Activated CD8-positive, alpha-beta memory T cell treated with anti-CD3 and anti-CD28 coated beads for 36 hours (primary cell): ENCODE results near the gene STK16. TPM values are rescaled to one million over a fixed set of nuclear protein-coding genes. Genes with fewer than 3 reads are reported as not detected.

ENCODE experiments used
- CTCF ChIA-PET: fragments of 350-600 bp; sonication (Branson Sonifier 250); formaldehyde crosslinking; loops from one replicate; lab custom pipeline; 2021; ENCODE audit warnings: antibody characterized with exemption; lab: Charles Lee
- POLR2A ChIA-PET: fragments of 350-600 bp; sonication (Branson Sonifier 250); formaldehyde crosslinking; loops from one replicate; lab custom pipeline; 2021; ENCODE audit warnings: antibody characterized with exemption; lab: Charles Lee
- total RNA-seq, 2 experiments: library from RNA; stranded (reverse); gene quantifications; one replicate each; pipeline ENCODE4 v1.2.3, GENCODE V29; 2021

Gene STK16
- total RNA-seq, 2 experiments from 2014 or later, result 34.4 to 35.8 TPM

DNA sequence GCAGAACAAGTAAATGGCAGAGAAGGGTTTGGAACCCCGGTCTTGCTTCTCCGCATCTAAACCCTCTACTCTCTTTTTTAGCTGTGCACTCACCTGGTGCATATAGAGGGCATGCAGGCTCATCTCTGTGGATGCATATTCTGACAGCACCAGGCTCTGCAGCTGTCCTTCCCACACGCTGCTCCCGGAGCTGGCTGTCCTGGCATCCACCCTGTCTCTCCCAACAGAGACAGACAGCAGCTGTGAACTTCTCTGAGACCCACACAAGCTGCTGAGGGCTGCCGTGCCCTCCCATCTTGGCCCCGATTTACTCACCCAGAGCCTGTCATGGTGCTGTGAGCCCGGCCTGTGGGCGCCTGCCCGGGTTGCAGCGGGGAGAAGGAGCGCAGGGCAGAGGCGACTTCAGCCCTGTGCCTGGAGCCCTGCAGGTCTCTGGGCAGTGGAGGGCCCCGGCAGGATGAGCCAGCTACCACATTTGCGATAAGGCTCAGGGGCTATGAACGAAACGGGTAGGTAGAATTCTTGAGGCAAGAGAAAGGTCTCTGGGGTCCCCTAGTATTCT lies 23.2 kb upstream of the STK16 start:
- POLR2A ChIA-PET, result interaction anchor here (1.1 to 1.4 kb wide), 2 partner anchors 16 to 27 kb away, joined by 4 to 5 read pairs; partner anchors contain the start of gene ZFAND2B
- CTCF ChIA-PET, result interaction anchor here (0.7 kb wide), 1 partner anchor 10 kb away, joined by 3 read pairs; no protein-coding TSS in a partner anchor

DNA sequence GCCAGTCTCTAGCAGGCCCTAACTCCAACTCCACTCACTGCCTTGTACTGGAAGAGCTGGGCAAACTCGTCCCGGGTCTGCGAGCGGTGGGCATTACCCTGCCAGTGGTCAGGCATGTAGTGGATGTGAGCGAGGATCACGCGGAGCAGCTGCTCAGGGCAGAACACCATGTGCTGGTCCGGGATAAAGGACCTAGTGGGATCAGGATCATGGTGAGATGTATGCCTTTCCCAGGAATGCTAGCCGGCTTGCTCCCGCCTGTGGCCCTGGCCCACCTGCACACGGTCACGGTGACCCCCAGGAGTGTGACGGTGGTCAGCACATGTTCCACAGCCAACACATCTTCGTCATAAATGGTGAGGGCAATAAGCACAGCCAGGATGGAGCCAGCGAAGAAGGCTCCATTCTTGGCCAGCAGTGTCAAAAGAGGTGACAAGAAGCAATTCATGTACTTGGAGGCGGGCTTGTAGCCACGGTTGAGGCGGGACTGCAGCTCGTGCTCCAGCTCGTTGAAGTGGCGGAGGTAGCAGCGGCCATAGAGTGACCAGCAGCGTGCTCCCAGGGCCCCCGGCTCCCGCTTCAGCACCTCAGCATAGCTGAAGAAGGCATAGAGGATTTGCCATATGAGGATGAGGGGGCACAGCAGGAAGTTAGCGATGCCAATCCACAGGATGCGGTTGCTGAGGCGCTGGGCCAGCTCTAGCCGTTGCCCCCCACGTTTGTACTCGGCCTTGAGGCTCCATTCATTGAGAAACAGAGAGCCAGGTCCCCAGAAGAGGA lies 21.3 kb upstream of the STK16 start:
- POLR2A ChIA-PET, result no interaction called here
- CTCF ChIA-PET, result interaction anchor here (0.6 kb wide), 1 partner anchor 47 kb away, joined by 3 read pairs; the partner anchor contains the start of gene CNPPD1

DNA sequence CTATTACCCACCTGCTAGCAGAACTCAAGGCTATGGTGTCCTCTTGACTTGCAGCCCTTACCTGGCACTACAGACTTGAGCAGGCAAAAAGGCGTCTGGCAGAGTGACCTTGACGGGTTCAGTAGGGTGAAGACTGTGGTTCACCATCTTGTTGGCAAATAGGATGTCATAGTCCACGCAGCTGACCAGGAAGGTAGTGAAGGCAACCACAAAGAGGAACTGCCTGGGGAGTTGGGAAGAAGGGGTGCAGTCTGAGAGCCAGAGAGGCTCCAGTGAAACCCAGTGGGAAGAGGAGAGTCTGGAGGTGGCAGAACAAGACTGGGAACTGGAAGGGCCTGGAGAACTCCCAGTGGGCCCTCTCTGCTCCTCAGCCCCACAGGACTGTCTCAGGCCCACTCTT lies 19.9 kb upstream of the STK16 start:
- POLR2A ChIA-PET, result no interaction called here
- CTCF ChIA-PET, result no interaction called here

DNA sequence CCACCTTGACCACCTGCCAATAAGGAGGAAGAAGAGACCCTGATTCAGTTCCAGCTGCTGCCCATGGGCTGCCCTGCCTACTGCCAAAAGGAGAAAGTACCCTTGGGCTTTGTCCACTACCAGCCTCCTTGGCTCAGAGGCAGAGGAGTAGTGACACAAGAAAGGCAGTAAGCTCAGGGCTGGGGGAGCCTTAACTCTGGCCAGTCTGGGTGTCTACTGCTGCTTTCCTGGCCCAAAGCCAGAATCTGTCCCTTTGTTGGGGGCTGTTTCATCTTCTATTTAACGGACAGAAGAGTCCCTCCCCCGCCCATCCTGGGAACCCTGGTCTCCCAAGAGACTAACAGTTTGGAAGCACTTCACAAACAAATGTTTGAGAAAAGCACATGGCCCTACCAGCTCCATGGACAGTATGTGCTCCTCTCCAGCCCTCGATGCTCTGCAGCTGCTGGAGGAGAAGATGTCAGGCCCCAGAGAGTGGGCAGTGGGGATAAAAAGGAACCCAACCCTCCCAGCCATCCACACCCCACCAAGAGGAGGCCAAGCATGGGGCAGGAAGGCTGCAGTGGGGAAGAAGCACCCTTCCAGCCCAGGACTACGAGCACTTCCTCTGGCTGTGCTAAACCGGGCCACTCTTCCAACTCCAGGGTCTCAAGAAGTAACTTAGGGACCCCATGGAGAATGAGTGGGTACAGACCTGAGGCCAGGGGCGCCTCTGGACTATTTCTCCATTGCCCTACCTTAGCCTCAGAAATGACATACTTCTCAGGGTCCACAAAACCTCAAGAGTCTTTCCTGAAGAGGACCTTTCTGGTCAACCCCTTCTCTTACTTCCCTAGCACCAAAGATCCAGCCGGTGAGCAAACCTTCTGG lies 17.0 kb upstream of the STK16 start:
- POLR2A ChIA-PET, result interaction anchor here (0.7 to 2.7 kb wide), 14 partner anchors 10 to 68 kb away, joined by 3 to 38 read pairs (median 6); partner anchors contain the start of genes ABCB6, DNAJB2, GLB1L and NHEJ1
- CTCF ChIA-PET, result interaction anchor here (0.9 to 2.5 kb wide), 8 partner anchors 9 to 69 kb away, joined by 3 to 9 read pairs (median 5); partner anchors contain the start of genes ABCB6, GLB1L and STK16

DNA sequence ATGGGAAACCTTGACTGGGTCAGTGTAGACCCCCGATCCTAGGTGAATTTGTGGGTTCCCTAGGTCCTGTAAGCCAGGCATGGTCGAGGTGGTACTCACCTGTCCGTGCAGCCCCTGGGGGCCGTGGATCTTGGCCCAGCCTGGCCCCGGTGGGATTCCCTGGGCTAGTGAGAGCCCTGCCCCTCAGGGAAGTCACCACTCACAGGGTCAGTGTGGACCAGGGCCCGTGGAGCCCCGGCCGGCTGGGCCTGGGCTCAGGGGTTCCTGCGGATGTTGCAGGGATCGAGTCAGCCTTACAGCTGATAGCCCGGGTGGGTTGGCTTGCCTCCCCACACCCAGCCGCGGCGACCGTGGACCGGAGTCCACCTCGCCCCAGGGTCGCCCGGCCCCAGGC lies 16.4 kb upstream of the STK16 start:
- CTCF ChIA-PET, result interaction anchor here (1.0 to 1.4 kb wide), 5 partner anchors 9 to 59 kb away, joined by 3 to 6 read pairs (median 5); partner anchors contain the start of genes ABCB6, GLB1L, SLC23A3 and STK16
- POLR2A ChIA-PET, result interaction anchor here (0.7 to 2.7 kb wide), 12 partner anchors 10 to 69 kb away, joined by 3 to 38 read pairs (median 8); partner anchors contain the start of genes ABCB6, DNAJB2, GLB1L and NHEJ1

DNA sequence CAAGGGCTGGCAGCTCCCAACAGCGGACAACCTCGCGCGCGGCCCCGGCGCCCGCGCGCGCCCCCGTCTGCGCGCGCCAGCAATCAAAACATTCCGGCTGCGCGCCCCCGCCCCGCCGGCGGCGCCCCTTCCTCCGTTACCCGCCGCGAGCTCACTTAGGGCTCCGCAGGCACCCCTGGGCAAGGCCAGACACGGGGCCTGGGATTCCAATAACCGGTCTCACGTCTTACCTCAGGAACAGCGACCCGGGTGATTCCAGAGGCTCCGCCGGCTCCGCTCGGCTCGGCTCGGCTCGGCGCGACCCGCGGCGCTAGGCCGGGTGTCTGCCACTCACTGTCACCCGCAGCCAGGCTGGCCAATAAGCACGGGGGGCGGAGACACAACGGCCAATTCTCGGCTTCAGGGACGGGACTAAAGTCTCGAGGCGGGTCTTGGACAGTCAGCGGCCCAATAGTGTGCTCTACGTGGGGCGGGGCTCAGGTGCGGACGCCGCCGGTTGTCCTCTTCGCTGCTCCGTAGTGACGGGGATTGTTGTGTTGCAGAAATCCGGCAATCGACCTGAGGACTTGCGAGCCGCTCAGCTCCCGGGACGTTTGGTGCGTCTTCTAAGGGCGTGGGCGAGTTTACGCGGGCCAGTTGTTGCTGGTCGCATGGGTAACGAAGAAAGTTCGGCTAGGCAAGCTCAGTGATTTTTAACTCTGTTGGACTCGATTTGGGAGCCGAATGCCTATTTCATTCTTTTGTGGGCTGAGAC lies 15.8 kb upstream of the STK16 start, which contains the start of the genes ANKZF1 and ATG9A:
Gene ANKZF1, plus strand, starts transcription at position 502 of the 754 bp plus-strand sequence. CDS start 452 bp downstream, outside the sequence.
Gene ATG9A, minus strand, starts transcription at position 332 of the 754 bp plus-strand sequence. CDS start 1,612 bp downstream, outside the sequence.
- CTCF ChIA-PET, result interaction anchor here (0.6 to 1.9 kb wide), 11 partner anchors 10 to 69 kb away, joined by 3 to 6 read pairs (median 5); partner anchors contain the start of genes ABCB6, CNPPD1, DNAJB2 and GLB1L
- POLR2A ChIA-PET, result interaction anchor here (0.7 to 2.7 kb wide), 16 partner anchors 10 to 333 kb away, joined by 3 to 38 read pairs (median 6); partner anchors contain the start of genes ABCB6, DNAJB2, GLB1L and NHEJ1

DNA sequence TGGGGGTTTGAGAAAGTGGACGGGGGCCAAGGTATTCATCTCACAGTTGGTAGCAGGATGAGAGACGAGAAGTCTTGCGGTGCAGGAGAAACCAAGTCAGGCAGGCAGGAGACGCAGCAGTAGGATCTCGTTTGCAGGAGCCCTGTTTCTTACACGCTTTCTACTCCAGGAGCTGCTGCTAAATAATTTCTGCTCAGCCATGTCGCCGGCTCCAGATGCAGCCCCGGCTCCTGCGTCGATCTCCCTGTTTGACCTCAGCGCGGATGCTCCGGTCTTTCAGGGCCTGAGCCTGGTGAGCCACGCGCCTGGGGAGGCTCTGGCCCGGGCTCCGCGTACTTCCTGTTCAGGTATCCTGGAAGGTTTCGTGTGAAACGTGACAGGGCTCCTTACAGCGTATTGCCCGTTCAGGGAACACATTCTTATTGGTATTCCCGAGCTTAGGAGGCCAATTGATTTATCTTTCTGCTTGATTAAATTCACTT lies 15.2 kb upstream of the STK16 start:
- CTCF ChIA-PET, result interaction anchor here (0.6 to 1.9 kb wide), 11 partner anchors 12 to 70 kb away, joined by 3 to 8 read pairs (median 5); partner anchors contain the start of genes CNPPD1, DNAJB2, GLB1L and NHEJ1

DNA sequence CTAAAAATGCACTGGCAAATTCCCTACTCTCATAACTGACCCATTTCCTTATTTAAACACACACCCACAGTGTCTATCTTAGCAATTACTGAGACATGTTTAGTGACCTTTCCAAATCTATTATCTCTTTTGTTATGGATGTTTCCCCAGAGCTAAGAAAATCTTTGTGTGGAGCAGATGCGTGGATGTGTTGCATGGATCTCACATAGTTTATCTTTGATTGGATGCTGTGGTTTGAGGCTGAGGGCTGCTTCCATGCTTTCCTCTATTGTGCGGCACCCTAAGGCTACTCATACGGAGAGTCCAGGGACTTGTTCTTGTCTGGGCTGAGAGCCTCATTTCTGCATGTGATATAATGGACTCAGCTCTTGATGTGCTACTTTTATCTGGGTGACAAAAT lies 10.9 kb upstream of the STK16 start:
- POLR2A ChIA-PET, result interaction anchor here (1.0 kb wide), 2 partner anchors 10 to 13 kb away, joined by 3 read pairs; no protein-coding TSS in a partner anchor
- CTCF ChIA-PET, result interaction anchor here (0.8 kb wide), 1 partner anchor 14 kb away, joined by 4 read pairs; no protein-coding TSS in a partner anchor

More for the DNA sequence above, 15.2 kb upstream of the STK16 start:
- POLR2A ChIA-PET, result interaction anchor here (0.7 to 2.7 kb wide), 12 partner anchors 9 to 333 kb away, joined by 3 to 38 read pairs (median 8); partner anchors contain the start of genes ABCB6, DNAJB2, GLB1L and STK16

DNA sequence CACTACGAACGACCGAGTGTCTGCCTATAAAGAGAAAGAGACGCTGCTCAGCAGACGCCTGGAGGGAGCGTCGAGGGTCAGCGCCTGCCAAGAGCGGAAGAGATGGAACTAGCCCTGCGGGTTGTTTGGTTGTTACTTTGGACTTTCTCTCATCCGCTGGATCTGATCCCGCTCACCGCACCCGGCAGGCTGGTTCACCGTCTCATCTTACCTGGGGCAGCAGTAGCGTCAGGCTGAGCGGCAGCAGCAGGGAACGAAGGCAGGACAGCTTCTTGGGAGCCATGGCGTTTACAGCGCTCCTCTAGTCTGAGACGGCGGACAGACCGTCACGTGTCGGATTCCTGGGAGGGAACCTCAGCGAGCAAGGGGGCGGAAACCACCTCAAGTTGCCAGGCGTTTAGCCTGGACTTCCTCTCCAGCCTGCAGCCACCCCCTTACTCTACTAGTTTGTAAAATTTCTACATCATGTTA lies 2.0 kb upstream of the STK16 start:
- POLR2A ChIA-PET, result no interaction called here
- CTCF ChIA-PET, result interaction anchor here (0.5 to 2.1 kb wide), 2 partner anchors 13 to 15 kb away, joined by 3 to 5 read pairs; partner anchors contain the start of genes ANKZF1 and ATG9A

DNA sequence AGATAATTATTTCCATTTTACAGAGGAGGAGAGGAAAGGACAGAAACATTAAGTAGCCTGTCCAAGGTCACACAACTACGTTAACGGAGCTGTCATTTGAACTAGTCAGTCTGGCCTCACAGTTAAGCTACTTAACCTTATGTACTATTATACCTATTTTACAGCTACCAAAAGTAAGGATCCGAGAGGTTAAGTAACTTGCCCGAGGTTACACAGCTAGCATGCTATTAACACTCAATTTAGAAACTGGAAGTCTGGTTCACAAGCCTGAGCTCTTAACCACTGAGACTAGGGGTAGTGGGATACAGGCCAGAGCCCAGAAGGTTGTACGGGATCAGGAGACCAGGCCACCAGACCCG lies 511 bp upstream of the STK16 start:
- POLR2A ChIA-PET, result interaction anchor here (0.6 to 2.6 kb wide), 10 partner anchors 9 to 68 kb away, joined by 3 to 39 read pairs (median 6); partner anchors contain the start of genes ANKZF1, ATG9A, CNPPD1 and DNAJB2
- CTCF ChIA-PET, result interaction anchor here (0.6 to 1.8 kb wide), 8 partner anchors 13 to 50 kb away, joined by 3 to 7 read pairs (median 4); partner anchors contain the start of genes ABCB6, ANKZF1, ATG9A and DNAJB2

DNA sequence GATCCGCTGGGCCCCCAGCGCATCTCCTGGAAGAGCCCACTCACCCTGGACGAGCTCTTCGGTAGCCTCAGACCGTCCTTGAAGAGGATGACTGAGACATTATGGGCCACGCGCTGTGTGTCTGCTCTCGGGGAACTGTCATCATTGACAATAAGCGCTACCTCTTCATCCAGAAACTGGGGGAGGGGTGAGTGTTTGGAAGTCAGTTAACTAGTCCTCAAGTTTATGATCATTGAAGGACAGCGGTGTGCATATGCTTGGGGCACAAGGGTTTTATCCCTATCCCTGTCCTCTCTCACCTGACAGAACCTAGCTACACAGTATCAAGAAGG lies 586 bp downstream of the STK16 start:
- ChIA-PET CTCF (interaction anchor here (0.6 to 1.9 kb wide), 9 partner anchors 9 to 86 kb away, joined by 3 to 7 read pairs (median 3); partner anchors contain the start of genes ANKZF1, ATG9A, DNAJB2 and TUBA4A), POLR2A (interaction anchor here (0.5 to 2.6 kb wide), 11 partner anchors 8 to 353 kb away, joined by 3 to 39 read pairs (median 7); partner anchors contain the start of genes ANKZF1, ATG9A, CNPPD1 and DNAJB2)

DNA sequence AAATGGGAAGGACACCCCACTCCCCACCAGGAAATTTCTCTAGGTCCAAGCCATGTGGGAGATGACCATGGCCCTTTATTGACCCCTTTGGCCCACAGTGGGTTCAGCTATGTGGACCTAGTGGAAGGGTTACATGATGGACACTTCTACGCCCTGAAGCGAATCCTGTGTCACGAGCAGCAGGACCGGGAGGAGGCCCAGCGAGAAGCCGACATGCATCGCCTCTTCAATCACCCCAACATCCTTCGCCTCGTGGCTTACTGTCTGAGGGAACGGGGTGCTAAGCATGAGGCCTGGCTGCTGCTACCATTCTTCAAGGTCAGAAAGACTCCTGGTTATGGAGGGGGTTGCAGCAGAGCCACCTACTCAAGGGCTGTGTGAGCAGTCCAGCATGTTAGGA lies 1.3 kb downstream of the STK16 start:
- CTCF ChIA-PET, result interaction anchor here (0.9 to 1.9 kb wide), 3 partner anchors 8 to 49 kb away, joined by 3 to 7 read pairs (median 6); partner anchors contain the start of gene TUBA4A
- POLR2A ChIA-PET, result interaction anchor here (1.0 to 2.6 kb wide), 4 partner anchors 17 to 71 kb away, joined by 3 to 38 read pairs (median 7); partner anchors contain the start of genes ANKZF1, ATG9A and DNAJB2

DNA sequence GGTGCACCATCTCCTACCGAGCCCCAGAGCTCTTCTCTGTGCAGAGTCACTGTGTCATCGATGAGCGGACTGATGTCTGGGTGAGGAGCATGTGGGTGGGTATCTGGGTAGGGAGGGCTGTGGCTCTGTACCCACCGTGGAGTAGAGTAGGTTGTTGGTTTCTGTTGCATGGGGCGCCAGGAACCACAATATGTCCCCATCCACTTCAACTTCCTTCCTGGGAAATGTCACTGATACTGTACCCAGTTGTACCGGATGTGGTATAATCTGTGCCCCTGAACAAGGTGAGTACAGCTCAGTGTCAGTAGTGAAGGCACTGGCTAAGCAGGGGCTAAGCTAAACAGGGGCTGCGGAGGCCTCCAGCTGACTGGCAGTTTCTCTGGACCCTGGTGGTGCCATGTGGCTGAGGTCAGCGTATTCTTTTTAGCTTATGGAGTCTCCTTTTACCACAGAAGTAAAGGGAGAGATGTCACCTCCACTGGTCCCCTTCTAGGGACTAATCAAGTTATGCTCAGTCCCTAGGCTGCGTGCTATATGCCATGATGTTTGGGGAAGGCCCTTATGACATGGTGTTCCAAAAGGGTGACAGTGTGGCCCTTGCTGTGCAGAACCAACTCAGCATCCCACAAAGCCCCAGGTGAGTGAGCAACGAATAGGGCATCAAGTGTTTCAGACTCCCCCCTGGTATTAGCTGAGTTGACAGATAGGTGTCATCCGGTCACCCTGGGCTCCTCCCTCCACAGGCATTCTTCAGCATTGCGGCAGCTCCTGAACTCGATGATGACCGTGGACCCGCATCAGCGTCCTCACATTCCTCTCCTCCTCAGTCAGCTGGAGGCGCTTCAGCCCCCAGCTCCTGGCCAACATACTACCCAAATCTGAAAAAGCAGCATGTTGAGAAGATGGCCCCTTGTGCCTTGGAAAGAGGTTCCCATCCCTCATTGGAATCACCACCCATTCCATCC lies 2.7 kb downstream of the STK16 start:
- POLR2A ChIA-PET, result interaction anchor here (0.6 to 3.3 kb wide), 7 partner anchors 13 to 73 kb away, joined by 3 to 22 read pairs (median 3); partner anchors contain the start of genes ANKZF1, ATG9A, CNPPD1 and DNAJB2
- CTCF ChIA-PET, result interaction anchor here (0.6 to 3.6 kb wide), 11 partner anchors 9 to 88 kb away, joined by 3 to 23 read pairs (median 3); partner anchors contain the start of genes ANKZF1, DNAJB2 and NHEJ1

DNA sequence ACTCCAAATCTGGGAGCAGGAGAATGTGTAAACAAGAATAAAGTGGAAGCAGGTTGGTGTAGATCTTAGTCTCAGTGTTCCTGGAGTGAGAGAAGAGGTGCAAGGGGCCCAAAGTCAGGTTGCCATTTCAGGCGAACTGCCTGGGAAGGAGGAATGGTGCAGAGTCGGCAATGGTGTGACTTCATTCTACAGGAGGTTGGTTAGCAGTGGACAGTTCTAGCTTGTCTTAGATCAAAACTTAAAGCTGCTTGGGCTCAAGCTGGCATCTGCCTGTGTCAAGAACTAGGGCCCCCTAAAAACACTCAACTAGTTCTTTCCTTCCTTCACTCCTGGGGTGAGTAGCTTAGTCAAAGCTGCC lies 3.5 kb downstream of the STK16 start:
- ChIA-PET POLR2A (interaction anchor here (0.7 to 3.3 kb wide), 8 partner anchors 11 to 89 kb away, joined by 3 to 22 read pairs (median 3); partner anchors contain the start of genes ANKZF1, ATG9A, DNAJB2 and ZFAND2B), CTCF (interaction anchor here (1.4 to 3.6 kb wide), 6 partner anchors 14 to 85 kb away, joined by 3 to 23 read pairs (median 4); partner anchors contain the start of gene DNAJB2)
